ENCODE measurements around the gene C2CD3.
"Not testable (repeated sequence)": the region's sequence is repeated elsewhere in the genome, so short reads cannot be mapped to it uniquely, and the experiment has no call there.

The C2CD3 gene

DNA sequence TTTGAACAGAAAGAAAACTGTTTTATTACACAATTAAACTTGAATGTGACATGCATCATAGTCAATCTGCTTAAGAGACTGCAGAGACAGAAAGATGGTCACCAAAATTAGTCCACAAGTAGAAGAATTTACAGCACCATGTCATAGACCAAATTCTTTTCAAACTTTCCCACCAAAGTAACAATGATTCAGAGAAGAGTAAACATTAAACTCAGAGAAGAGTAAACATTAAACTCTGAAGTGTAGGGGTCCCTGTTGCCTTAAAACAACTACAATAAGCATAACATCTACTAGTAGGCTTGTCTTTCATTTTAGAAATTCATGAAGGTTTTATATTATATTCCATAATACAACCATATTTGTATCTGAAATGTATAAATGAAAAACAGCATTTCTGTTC lies 104.1 kb downstream of the C2CD3 start:
- DNase-seq = not testable (repeated sequence)

DNA sequence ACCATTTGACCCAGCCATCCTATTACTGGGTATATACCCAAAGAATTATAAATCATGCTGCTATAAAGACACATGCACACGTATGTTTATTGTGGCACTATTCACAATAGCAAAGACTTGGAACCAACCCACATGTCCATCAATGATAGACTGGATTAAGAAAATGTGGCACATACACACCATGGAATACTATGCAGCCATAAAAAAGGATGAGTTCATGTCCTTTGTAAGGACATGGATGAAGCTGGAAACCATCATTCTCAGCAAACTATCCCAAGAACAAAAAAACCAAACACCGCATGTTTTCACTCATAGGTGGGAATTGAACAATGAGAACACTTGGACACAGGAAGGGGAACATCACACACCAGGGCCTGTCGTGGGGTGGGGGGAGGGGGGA lies 105.3 kb downstream of the C2CD3 start:
- DNase-seq = not testable (repeated sequence)

DNA sequence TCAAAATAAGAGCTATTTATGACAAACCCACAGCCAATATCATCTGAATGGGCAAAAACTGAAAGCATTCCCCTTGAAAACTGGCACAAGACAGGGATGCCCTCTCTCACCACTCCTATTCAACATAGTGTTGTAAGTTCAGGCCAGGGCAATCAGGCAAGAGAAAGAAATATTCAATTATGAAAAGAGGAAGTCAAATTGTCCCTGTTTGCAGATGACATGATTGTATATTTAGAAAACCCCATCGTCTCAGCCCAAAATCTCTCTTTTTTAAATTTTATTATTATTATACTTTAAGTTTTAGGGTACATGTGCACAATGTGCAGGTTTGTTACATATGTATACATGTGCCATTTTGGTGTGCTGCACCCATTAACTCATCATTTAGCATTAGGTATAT lies 107.2 kb downstream of the C2CD3 start:
- DNase-seq = not testable (repeated sequence)

DNA sequence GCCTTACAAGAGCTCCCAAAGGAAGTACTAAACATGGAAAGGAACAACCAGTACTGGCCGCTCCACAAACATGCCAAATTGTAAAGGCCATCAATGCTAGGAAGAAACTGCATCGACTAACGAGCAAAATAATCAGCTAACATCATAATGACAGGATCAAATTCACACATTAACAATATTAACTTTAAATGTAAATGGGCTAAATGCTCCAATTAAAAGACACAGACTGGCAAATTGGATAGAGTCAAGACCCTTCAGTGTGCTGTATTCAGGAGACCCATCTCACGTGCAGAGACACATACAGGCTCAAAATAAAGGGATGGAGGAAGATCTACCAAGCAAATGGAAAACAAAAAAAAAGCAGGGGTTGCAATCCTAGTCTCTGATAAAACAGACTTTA lies 109.2 kb downstream of the C2CD3 start:
- DNase-seq = not testable (repeated sequence)

DNA sequence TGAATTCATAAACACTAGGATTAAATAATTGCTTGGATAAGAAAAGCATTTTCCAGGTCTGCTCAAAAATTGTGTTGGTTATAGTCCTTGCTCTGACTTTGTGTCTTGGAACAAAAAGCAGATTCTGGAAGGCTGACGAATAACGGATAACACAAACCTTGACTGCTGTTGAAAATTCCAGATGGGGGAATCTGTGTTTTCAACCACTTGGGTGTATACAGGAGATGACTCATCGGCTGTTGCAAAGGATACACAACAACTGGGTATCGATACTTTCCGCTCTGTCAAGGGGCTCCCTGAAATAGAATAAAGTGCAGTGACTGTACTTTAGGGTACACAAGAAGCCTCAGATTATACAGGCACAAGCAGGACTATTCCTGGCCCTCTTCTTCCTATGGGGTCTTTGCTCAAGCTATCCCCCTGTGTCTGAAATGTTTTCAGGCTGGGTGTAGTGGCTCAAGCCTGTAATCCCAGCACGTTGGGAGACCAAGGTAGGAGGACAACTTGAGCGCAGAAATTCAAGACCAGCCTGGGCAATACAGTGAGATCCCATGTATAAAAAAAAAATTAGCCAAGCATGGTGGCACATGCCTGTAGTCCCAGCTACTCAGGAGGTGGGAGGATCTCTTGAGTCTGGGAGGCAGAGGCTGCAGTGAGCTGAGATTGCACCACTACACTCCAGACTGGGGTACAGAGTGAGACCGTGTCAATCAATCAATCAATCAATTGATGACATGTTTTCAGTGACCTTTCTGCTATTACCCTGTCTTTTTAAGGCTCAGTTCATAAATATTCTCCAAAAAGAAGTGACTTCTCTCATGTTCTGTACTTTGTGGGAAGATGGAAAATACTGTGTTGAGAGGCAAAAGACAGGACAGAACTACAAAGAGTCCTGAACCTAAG lies 113.3 kb downstream of the C2CD3 start:
- DNase-seq = no peak

DNA sequence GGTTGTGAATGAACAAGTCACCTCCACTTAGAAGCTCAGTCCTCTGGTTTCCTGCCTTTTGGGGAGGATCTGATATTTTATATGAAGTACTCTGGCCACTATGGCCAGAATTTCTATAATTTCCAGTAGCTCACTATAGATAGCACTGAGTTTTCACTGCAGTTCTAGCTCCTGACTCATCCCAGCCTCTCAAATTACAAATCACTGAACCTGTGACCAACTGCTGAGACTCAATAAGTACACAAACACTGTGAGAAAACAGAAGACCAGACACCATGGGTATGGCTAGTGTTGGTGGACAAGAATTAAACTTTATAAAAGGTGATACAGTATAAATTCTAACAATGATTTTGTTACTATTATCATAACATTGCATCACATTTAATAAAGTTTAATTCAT lies 114.9 kb downstream of the C2CD3 start:
- DNase-seq = no peak

DNA sequence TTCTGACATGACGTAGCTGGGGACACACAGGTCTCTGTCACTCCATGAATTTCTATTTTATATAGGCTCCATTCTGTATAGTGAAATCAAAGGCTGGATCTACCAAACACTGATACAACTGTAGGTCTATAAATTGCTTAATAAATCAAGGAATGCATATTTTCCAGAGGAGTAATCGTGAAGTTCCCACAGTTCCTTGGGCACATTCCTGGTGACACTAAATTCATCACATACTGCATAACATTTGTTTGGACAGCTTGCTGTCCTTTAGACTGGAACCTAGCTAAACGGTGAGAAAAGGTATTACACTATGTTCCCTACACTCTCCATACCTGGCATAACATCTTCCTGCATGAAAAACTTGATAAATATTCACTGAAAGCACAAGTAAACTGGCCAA lies 120.3 kb downstream of the C2CD3 start:
- no peak for DNase-seq

DNA sequence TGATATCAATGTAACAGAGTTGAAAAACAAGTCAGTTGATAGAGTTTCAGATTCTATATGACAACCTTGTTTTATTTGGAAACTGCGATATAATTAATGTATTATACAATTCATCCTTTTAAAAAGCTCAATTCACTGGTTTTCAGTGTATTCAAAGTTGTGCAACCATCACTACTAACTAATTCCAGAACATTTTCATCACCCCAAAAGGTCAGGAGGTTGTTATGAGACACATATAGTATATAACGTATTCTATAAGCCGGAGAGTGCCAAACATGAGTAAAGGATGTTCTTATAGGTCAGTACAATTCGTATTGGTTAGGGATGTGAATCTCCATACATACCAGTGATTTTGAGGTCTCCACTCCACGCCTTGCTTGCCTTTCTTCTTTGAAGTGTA lies 121.8 kb downstream of the C2CD3 start:
- no peak for DNase-seq

DNA sequence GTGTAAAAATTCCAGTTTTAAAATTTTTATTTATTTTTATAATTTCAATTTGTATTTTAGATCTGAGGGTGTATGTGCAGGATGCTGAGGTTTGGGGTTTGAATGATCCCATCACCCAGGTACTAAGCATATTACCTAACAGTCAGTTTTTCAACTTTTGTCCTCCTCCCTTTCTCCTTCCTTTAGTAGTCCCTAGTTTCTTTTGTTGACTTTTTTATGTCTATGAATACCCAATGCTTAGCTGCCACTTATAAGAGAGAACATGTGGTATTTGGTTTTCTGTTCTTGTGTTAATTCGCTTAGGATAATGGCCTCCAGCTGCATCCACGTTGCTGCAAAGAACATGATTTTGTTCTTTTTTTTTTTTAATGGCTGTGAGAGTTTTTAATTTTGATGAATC lies 126.3 kb downstream of the C2CD3 start:
- no peak for DNase-seq

DNA sequence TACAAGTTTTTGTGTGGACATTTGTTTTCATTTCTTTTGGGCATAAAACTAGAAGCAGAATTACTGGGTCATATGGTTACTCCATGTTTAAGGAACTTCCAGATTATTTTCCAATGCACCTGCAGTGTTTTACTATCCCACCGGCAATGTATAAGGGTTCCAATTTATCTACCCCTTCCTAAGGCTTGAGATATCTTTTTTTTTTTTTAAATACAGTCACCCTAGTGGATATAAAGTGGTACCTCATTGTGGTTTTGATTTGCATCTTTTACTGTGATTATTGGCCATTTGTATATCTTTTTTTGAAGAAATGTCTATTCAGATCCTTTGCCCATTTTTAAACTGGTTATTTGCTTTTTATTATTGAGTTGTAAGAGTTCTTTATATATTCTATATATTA lies 127.4 kb downstream of the C2CD3 start:
- no peak for DNase-seq

DNA sequence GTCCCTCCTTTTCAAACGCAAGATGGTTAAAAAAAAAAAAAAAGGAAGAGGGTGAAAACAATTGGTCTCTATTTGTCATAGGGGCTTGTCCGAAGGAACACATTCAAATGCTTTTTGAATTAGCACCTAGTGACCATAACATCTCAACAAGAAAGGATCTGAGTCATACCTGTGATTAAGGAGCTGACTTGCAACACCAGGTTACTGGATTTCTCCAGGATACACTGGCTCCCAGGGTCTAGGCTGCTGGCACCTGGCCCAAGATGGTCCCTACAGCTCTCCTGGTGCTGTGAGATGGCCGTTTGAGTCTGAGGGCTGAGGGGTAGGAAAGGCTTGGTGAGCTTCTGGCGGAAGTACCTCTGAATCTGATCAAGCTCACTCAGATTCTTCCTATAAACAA lies 133.5 kb downstream of the C2CD3 start:
- no peak for DNase-seq

DNA sequence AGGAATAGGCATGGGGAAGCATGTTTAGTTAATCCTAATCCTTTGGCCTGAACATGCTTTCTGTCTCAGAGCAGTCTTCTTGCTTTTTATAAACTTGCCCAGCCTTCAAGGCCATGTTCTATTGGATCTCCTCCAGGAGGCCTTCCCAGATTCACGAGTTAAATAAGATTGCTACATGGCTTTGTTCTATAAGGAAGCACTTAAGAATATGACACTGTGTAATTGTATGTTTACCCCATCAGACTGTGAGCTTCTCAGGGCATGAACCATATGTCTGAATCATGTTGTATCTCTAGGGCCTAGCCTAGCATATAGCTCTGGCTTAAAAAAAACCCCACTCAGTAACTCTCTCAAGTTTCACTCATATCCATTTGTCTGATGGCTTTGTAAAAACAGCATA lies 135.5 kb downstream of the C2CD3 start:
- no peak for DNase-seq

DNA sequence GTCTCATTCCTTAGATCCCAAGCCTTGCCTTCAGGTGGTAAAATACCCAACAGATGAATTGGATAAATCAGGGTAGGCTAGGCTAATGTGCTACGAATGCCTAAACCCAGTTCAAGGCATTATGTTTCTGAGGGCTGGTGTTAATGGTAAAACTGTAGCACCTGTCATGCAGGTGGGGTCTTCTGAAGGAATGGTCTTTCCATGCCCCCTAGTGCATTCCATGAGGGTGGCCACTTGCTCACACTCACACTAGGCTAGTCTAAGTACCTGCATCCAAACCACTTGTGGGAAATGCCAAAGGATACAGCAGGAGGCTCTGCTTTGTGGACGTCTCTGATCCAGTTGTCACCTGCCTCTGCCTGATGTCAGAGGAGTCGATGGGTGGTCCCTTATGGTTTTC lies 137.8 kb downstream of the C2CD3 start:
- DNase-seq = no peak

DNA sequence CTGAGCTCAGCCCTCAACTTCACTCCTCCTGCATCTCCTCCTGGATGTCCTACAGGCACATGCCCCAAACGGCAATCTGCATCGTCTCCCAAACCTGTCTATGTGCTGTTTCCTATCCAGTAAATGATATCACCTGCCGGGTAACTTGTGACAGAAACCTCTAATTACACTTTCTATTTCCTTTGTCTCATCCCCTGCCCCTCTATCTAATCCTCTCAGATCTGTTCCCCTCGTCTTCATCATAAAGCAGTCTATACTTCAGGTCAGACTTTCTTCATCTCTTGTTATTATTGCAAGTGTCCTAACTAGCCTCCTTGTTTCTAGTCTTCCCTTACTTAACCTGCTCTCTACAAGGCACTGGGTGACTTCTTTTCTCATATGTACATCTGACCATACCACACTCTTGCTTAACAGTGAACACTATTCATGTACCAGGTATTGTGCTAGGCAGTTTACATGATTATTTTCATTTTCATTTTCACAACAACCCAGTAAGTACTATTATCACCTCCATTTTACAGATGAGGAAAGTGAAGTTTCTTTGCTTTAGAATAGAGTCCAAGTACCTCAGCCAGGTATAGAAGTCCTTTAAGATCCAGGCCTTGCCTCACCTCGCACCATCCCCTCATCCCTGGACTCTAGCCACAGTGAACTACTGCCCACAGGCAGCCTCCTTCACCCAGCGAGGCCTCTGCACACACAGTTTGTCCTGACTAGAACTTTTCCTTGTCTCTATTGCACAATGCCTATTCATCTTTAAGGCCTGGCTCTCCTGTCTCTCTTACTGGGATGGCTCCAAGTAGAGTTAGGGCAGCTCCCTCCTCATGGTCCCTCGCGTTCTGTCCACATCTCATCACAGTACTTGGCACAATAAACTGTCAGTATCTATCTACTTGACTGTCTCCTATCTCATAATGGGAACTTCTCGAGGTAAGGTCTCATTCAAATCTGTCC lies 139.8 kb downstream of the C2CD3 start:
- no peak for DNase-seq

DNA sequence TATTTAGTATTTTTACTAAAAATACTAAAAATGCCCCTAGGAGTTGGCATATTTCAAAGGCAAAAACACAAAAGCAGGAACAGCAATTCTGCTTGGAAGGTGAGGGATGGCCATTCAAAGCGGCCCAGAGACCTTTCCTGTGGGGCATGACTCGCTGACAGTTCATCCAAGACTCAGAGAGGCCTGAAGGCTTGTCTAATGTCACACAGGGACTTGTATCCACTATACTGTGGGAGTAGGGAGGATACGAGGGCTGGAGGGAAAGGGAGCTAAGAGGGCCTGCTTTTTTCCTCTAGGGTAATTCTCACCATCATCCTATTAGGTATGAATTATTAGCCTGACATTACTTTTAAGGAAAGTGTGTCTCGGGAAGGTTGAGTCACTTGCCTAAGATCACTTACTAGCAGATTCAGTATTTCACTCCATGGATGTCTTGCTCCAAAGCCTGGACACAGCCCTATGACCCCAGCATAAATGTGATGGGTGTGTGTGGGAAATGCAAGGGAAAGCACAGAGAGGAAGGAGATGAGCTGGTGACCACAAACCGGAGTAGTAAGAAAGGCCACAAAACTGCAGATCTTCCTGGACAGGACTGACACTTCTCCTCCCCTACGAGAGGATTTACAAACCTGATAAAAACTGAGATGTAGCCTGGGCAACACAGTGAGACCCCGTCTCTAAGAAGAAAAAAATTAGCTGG lies 145.2 kb downstream of the C2CD3 start:
- no peak for DNase-seq

DNA sequence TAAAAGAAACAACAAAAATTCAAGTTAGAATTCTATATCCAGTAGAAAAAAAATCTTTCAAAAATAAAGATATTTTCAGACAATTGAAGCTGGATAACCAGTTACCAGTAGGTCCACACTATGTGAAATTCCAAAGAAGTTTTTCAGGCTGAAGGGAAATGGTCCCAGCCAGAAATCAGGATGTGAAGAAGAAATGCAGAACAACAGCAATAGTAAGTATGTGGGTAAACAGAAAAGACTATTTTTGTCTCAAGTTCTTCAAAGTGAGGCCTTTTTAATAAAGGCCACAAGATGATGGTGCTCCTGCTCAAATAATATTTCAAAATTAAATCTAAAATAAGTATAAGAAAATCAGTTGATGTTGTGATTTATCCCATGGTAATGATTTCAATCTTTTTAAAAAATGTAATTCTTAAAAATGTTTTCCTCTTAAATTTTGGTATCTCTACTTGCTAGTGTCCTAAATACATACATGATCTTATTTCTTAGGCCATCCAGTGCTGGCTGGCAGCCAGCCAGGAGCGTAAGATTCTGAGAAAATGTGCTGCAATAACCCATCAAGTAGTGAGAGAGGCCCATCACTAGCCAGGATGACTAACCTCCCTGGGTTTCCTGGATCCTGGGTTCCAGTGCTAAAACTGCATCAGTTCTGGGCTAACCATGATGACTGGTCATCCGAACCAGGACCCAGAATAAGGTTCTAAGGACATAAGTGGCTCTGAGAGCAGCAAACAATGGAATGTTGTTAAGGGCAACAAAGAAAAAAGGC lies 146.4 kb downstream of the C2CD3 start:
- DNase-seq = peak; percentile 46 to 49

DNA sequence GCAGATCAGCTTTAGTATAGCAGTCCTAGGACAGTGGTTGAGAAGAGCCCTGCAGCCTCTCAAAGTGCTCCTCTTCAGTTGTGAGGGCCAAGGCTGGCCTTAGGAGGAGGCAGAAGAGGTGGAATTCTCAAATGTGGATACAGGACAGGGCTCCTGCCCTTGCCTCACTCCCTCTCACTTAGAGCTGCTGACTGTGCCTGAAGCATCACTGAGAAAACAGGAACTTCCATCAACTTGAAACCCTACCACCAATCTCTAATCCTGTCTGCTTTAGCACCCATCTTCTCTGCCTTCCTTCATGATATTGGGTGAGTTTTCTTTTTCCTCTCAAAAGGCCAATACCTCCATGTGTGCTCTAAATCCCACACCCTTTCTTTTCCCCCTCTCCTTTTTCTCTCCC lies 147.5 kb downstream of the C2CD3 start:
- no peak for DNase-seq

DNA sequence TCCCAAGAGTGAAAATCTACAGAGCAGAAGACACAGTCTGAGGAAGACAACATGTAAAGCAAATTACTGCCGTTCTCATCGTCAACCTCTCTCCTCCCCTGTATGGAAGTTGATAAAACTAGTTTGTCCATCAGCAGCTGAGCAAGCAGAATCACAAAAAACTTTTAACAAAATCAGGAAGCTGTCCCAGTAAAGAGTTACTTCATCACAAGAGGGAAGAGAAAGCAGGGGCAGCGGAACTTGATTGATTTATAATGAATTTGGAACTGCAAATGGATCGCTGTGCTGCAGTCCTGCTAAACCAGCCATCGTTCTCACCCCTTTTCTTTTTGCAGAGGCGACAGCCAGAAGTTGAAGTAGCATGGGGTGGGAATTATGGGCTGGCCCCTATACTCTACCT lies 148.3 kb downstream of the C2CD3 start:
- no peak for DNase-seq

DNA sequence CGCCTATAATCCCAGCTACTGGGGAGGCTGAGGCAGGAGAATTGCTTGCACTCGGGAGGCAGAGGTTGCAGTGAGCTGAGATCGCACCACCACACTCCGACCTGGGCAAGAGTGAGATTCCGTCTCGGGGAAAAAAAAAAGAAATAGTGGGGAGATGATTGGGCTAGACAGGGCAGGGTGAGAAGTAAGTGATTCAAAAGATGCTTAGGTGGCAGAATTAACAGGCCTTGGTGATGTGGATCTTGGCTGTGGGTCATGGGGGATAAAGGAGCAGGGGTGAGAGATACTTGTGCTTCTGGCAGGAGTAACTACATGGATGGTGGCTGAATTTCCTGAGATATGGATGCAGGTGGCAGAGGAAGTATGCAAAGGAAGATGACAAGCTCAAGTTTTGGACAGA lies 148.8 kb downstream of the C2CD3 start:
- DNase-seq = no peak

DNA sequence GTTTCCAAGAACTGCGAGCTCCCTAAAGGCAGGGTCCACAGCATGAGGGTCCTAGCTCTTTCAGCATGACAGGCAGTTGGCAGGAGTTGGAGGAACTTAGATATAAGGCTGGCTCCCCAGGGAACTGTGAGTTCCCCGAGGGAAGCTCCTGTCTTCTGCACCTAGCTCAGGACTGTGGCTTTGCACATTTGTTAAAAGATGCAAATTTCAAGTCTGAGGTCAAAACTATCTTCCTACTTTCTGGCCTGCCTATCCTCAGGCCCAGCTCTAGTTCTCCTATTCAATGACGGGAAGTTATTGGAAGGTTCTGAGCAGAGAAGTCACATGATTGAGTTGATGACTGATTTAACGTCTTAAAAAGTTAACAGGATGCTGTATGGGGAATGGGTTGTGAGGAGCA lies 150.3 kb downstream of the C2CD3 start:
- DNase-seq = no peak

DNA sequence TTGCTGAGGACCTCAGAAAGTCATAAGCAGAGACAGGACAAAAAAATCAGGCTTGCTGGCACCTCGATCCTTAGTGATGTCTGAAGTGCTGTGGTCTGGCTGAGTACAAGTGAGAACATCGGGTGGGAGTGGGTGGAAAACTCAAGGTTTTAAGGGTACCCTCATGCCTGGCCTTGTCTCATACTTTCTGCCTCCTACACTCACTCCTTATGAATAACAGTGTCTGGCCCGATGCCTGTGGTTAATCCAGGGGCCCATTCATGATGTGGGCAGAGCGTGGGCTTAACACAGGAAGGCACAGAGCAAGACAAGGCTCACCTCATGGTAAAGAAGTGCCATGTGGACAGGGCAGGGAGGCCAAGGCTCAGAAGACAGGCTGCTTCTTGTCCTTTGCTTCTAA lies 150.9 kb downstream of the C2CD3 start:
- DNase-seq = peak; percentile 61

DNA sequence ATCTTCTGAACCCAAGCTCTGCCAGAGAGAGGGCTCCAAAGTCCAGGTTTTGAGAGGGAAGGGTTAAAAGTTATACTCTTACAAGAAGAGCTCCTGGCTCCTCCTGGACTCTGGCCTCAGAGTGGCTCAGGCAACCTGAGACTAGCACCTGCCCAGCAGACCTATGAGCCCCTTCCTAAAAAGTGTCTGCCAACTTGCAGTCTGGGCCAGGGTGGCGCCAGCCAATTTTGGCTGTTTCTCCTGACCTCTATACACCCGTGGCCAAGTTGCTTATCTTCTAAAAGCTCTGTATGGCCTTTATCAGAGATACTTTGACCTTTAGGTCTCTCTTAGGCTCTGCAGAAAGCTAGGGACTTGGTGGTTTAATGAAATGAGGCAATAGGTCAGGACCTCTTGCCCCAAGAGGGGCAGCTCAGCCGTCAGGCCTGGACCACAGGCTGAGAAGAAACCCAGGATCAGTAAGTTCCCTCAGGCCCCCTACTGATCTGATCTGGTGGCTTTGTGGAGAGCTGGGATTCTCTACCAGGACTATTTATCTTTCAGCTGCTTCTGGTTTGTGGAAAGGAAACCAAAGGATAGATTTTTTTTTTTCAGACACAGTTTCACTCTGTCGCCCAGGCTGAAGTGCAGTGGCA lies 151.6 kb downstream of the C2CD3 start:
- DNase-seq = no peak

Measured in stimulated activated CD4-positive, alpha-beta T cell treated with anti-CD3 and anti-CD28 coated beads, Interleukin-2, amount 100 ng/mL, for 48 hours (primary cell).